IPS-18c (cell line): Measurements from ENCODE around the gene IGF2BP3.
"Not testable (repeated sequence)": the region's sequence is repeated elsewhere in the genome, so short reads cannot be mapped to it uniquely, and the experiment has no call there.

Experiments used
- H3K4me3 ChIP-seq: 2 replicates; pipeline ENCODE4 v1.7.0; 2013; ENCODE audit warnings: low read depth, mild to moderate bottlenecking, low read length, moderate library complexity; ENCODE audit not compliant: insufficient read depth
- H3K9me3 ChIP-seq: one replicate; pipeline ENCODE4 v1.6.1; 2013; ENCODE audit warnings: mild to moderate bottlenecking, low read length, moderate library complexity; ENCODE audit not compliant: control insufficient read depth, insufficient read depth

IGF2BP3 gene

GRCh38 chr7:23449941-23450340, 20.4 kb downstream of the IGF2BP3 start:
- Histone ChIP-seq H3K9me3 (no peaks in the 10 kb centered on the region), H3K4me3 (no peak overlapping the region)

DNA sequence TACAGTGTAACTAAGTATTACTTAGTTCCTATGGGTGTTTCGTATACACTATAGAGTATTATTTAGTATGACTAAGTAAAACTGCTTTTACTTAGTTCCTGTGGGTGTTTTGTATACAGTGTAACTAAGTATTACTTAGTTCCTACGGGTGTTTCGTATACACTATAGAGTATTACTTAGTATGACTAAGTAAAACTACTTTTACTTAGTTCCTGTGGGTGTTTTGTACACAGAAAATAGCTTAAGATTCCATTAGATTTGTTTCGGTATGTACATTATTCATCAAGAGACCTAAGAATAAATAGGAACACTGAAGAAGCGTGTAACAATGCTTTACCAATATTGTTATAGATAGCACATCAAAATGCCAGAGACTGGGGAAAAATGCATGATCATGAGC, 25.0 kb downstream of the IGF2BP3 start:
- no peak overlapping the region for H3K4me3 ChIP-seq

GRCh38 chr7:23443974-23444373, 26.3 kb downstream of the IGF2BP3 start:
- no peaks in the 10 kb centered on the region for H3K9me3 ChIP-seq
- no peak overlapping the region for H3K4me3 ChIP-seq

More for the DNA sequence above, 25.0 kb downstream of the IGF2BP3 start:
- H3K9me3 ChIP-seq, result no peaks in the 10 kb centered on the region

DNA sequence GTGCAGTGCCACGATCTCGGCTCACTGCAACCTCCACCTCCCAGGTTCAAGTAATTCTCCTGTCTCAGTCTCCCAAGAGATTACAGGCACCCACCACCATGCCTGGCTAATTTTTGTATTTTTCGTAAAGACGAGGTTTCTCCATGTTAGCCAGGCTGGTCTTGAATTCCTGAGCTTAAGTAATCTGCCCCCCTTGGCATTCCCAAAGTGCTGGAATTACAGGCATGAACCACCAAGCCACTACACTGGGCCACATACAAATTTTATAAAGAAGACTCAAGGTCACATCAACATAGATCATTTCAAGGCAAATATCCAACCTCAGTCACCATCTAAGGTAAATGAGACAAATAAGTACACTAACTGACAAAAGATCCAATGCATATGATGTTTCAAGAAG, 32.1 kb downstream of the IGF2BP3 start:
- no peak overlapping the region for H3K4me3 ChIP-seq

DNA sequence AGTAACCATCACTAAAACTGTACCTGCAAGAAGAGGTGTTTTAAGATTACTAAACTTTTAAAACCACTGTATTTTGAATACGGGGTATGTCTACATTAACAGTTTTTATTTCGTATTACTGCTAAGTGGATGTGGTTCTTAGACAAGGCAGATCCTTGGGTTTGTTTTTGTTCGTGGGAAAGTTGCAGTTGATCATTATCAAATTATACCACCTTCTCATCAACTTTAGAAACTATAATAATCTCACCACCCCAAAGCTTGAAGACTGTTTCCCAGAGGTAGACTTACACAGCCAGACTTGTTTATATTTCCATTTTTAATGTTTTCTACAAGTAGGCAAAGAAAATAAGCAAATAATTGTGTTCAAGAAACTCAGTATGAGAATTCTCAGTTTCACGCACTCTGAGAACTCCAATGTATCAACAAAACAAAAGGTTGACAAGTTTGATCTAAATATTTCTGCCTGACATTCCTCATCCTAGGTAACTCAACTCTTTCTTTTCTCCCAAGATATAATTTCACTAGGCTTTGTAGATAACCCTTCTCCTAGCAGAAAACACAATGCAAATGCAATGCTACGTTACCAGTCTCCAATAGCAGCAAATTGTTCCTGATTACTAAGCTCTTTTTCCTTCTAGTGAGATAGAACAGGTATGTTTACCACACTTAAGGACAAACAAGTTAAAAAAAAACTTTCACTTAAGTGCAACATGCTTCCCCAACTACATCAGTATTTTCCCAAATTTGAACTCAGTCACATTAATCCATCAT, 36.0 kb downstream of the IGF2BP3 start:
- Histone ChIP-seq H3K4me3 (no peak overlapping the region), H3K9me3 (no peaks in the 10 kb centered on the region)

More for the DNA sequence above, 32.1 kb downstream of the IGF2BP3 start:
- H3K9me3 ChIP-seq, result no peaks in the 10 kb centered on the region

DNA sequence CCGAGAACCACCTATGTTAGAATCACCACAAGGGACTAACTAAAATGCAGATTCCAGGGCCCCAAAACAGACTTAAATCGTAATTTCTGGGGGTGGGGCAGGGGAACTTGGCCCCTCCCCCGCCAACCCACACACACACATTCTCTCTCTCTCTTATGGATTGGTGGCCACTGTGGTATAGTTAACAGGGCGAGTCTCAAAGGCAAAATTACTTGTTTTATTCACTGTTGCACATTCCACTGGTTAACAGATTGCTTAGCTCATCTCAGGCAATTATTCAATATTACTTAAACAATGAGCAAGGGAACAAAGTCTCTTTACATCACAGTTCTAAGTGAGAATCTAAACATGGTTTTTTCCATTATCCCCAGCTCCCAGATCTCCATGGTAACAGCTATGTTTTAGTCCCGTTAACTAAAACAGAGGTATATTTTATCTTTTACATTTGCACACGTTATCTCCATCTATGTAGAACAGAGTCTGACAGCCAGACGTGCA, 38.5 kb downstream of the IGF2BP3 start:
- Histone ChIP-seq H3K4me3 (no peak overlapping the region), H3K9me3 (no peaks in the 10 kb centered on the region)

GRCh38 chr7:23430893-23431259, 39.4 kb downstream of the IGF2BP3 start:
- Histone ChIP-seq H3K9me3 (no peaks in the 10 kb centered on the region), H3K4me3 (no peak overlapping the region)

- H3K9me3 ChIP-seq, result no peaks in the 10 kb centered on the region
- no peak overlapping the region for H3K4me3 ChIP-seq
Observed at GRCh38 chr7:23426876-23427275, 43.4 kb downstream of the IGF2BP3 start.

GRCh38 chr7:23422909-23423308, 47.4 kb downstream of the IGF2BP3 start:
- Histone ChIP-seq H3K4me3 (no peak overlapping the region), H3K9me3 (no peaks in the 10 kb centered on the region)

DNA sequence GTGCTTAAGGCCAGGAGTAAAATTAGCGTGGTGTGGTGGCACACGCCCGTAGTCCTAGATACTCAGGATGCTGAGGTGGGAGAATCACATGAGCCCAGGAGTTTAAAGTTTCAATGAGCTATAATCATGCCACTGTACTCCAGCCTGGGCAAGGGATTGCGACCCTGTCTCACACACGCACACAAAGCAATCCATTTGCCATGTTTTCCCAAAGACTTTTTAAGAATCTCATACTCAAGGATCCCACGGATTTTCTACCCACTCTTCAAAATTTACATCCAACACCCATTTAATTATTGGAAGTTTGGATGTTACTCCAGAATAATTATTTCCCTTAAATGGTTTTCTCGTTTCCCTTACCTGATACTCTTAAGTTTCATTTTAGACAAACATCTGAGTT, 47.9 kb downstream of the IGF2BP3 start:
- Histone ChIP-seq H3K4me3 (no peak overlapping the region), H3K9me3 (no peaks in the 10 kb centered on the region)

DNA sequence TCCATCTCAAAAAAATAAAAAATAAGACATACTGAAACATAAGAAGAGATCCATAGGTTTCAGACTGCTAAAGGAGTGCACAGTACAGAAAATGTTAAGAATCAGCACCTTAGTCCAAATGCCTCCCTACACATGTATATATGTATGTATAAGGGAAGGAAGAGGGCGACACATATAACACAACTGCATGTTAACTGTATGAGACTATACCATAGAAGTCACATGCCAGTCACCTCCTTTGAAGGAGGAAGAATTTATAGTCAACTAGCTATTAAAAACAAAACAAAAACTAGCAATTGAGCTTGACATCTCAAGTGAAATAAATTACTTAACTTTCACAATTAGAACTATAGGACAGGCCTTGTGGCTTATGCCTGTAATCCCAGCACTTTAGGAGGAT, 50.4 kb downstream of the IGF2BP3 start:
- Histone ChIP-seq H3K9me3 (no peaks in the 10 kb centered on the region), H3K4me3 (no peak overlapping the region)

DNA sequence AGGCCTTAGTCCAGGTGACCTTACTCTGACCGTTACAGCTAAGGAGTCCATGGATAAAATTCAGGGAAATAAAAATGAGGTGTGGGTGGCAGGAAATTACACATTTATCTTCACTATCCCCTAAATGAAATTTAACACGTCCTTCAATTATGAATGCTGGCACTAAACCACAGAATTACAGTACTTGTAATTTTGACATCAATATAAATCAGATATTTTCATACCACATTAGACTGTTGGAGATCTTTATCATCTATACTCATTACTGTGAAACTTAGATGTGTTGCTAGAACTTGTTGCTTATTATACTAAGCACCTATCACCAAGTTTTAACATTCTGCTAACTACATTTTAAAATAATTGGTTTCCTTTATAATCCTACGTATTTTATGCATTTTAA, 51.1 kb downstream of the IGF2BP3 start:
- Histone ChIP-seq H3K9me3 (no peaks in the 10 kb centered on the region), H3K4me3 (no peak overlapping the region)

- Histone ChIP-seq H3K9me3 (no peaks in the 10 kb centered on the region), H3K4me3 (no peak overlapping the region)
Observed at GRCh38 chr7:23418046-23418445, 52.2 kb downstream of the IGF2BP3 start.

GRCh38 chr7:23415198-23415597, 55.1 kb downstream of the IGF2BP3 start:
- H3K4me3 ChIP-seq, result no peak overlapping the region

GRCh38 chr7:23410446-23411183, 59.7 kb downstream of the IGF2BP3 start:
- H3K4me3 ChIP-seq, result no peak overlapping the region
- no peaks in the 10 kb centered on the region for H3K9me3 ChIP-seq

More at GRCh38 chr7:23415198-23415597, 55.1 kb downstream of the IGF2BP3 start:
- H3K9me3 ChIP-seq, result no peaks in the 10 kb centered on the region

- not testable (repeated sequence) for H3K9me3 ChIP-seq, H3K4me3 ChIP-seq
Observed at GRCh38 chr7:23406564-23406963, 63.7 kb downstream of the IGF2BP3 start.

DNA sequence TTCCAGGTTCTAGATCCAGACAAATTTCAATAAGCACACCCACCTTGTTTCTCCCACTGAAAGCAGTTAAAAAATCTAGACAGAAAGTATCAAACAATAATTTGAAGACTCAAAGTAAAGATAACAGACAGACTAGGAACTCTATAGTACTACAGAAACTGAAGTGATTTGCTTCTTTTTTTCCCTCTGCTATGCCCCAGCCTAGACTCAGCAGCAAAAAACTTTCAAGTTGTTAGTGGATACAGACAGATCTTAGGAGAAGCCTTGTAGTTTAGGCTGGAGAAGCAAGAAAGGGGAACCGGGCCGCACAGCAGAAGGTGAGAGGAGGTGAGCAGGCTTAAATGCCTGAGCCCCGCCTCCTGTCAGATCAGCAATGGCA, 65.1 kb downstream of the IGF2BP3 start:
- Histone ChIP-seq H3K9me3 (no peaks in the 10 kb centered on the region), H3K4me3 (no peak overlapping the region)

DNA sequence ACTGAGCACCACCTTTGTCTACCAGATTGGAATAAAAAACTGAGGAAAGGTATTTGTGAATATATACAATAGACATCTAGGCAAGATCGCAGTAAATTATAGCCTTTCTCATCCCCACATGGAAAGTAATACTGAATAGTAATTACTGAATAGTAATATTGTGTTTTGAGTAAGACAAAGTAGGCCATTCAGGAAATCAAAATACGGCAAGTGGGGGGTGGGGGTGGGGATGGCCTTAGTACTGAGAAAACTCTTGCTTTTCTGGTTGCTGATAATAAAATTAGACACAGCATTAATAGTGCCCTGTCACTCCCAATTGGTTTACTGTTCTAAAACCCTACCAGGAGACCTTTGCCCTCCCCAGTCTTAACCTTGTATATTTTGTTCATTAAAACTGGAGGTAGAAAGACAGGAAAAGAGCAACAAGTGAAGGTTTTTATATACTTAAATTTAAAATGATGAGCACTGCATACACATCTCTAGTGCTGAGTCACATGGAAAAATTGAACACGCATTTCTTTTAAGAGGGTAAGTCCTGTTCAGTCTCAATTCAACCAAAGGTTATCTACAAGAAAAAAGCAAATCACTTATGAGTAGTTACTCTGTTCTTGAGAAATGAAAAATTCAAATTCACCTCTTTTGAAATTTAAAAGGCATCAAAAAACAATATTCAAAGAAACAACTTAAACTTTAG, 65.6 kb downstream of the IGF2BP3 start:
- Histone ChIP-seq H3K4me3 (no peak overlapping the region), H3K9me3 (no peaks in the 10 kb centered on the region)
